Suprapubic skin (tissue), 4 donors: ENCODE measurements around the gene PPP1R18.

Source experiments
- EP300 ChIP-seq: sonication (generic); formaldehyde crosslinking; IDR thresholded peaks from one replicate; pipeline ENCODE4 v1.6.1; 2017; ENCODE audit warnings: antibody characterized with exemption
- POLR2A ChIP-seq, 2 donors: fragments of 450-650 bp; IDR thresholded peaks; one replicate each; pipeline ENCODE4 v1.6.1; 2017; ENCODE audit warnings: antibody characterized with exemption in 2 of 2, mild to moderate bottlenecking in 2 of 2, moderate library complexity in 2 of 2
- POLR2AphosphoS5 ChIP-seq, 3 donors: sonication (generic); formaldehyde crosslinking; IDR thresholded peaks; one replicate each; pipeline ENCODE4 v1.6.1; 2017; ENCODE audit warnings: antibody characterized with exemption in 3 of 3
- TF ChIP-seq, protein P1 (sequence below), 2 donors: fragments of 200-600 bp in 1 of 2; fragments of 450-650 bp in 1 of 2; sonication (generic) in 1 of 2; IDR thresholded peaks; one replicate each; pipeline ENCODE4 v1.5.1; 2016 to 2019; ENCODE audit warnings: antibody characterized with exemption in 2 of 2, mild to moderate bottlenecking in 1 of 2, moderate library complexity in 1 of 2

- no peak for TF ChIP-seq POLR2A (IDR thresholded peaks at IDR 0.05)
- TF ChIP-seq, protein P1, sequence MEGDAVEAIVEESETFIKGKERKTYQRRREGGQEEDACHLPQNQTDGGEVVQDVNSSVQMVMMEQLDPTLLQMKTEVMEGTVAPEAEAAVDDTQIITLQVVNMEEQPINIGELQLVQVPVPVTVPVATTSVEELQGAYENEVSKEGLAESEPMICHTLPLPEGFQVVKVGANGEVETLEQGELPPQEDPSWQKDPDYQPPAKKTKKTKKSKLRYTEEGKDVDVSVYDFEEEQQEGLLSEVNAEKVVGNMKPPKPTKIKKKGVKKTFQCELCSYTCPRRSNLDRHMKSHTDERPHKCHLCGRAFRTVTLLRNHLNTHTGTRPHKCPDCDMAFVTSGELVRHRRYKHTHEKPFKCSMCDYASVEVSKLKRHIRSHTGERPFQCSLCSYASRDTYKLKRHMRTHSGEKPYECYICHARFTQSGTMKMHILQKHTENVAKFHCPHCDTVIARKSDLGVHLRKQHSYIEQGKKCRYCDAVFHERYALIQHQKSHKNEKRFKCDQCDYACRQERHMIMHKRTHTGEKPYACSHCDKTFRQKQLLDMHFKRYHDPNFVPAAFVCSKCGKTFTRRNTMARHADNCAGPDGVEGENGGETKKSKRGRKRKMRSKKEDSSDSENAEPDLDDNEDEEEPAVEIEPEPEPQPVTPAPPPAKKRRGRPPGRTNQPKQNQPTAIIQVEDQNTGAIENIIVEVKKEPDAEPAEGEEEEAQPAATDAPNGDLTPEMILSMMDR (IDR thresholded peaks at IDR 0.05) = no peak
- TF ChIP-seq EP300 = no peak
- TF ChIP-seq POLR2AphosphoS5 (IDR thresholded peaks at IDR 0.05) = no peak
These were observed 32.9 kb upstream of the PPP1R18 start for GRCh38 chr6:30719356-30719755.
